Tibial nerve (tissue), 3 donors: ENCODE data around the gene MRPS5.

Experiments used
- CTCF ChIP-seq, 5 experiments: fragments of 200-600 bp in 3 of 5; fragments of 450-650 bp in 2 of 5; sonication (generic) in 3 of 5; IDR thresholded peaks; one replicate each; pipeline ENCODE4 v1.5.1; 2016 to 2019; ENCODE audit warnings: antibody characterized with exemption in 5 of 5, mild to moderate bottlenecking in 3 of 5, moderate library complexity in 2 of 5
- POLR2A ChIP-seq, 2 donors: fragments of 450-650 bp; IDR thresholded peaks; one replicate each; pipeline ENCODE4 v1.6.1; 2017; ENCODE audit warnings: antibody characterized with exemption in 2 of 2, mild to moderate bottlenecking in 2 of 2, moderate library complexity in 2 of 2

- TF ChIP-seq POLR2A (IDR thresholded peaks at IDR 0.05) (no peak), CTCF (IDR thresholded peaks at IDR 0.05) (no peak)
These were observed 8.1 kb downstream of the MRPS5 start for GRCh38 chr2:95113464-95113863.
